Panc1 (cell line): ENCODE results near the gene DENND6A. TPM values are rescaled to one million over a fixed set of nuclear protein-coding genes. Genes with fewer than 3 reads are reported as not detected.
"Not testable (repeated sequence)": the region's sequence is repeated elsewhere in the genome, so short reads cannot be mapped to it uniquely, and the experiment has no call there.

ENCODE experiments used
- ATAC-seq: fragments of 200-7000 bp; cut with Tn5 transposase; 2 replicates; pipeline ENCODE4 v1.9.1; 2020; ENCODE audit warnings: mild to moderate bottlenecking, moderate library complexity
- BruUV-seq: library from RNA; stranded (reverse); fragments of 400-500 nt; replicated peaks from 2 replicates; lab custom pipeline; 2021; lab: Mats Ljungman, UMichigan
- CTCF ChIA-PET: fragments of 300-600 bp; sonication (Branson Sonifier 250); formaldehyde crosslinking; loops from one replicate; lab custom pipeline; 2022; ENCODE audit warnings: antibody characterized with exemption; lab: Charles Lee
- POLR2A ChIA-PET: fragments of 300-600 bp; sonication (Branson Sonifier 250); formaldehyde crosslinking; loops from one replicate; lab custom pipeline; 2022; ENCODE audit warnings: antibody characterized with exemption; lab: Charles Lee
- DNase-seq: peaks from one replicate; pipeline ENCODE4 v3.0.0-alpha.2; 2010; ENCODE audit warnings: low read depth, low spot score
- H3K27ac ChIP-seq: 2 replicates; pipeline ENCODE4 v1.5.1; 2011; ENCODE audit warnings: mild to moderate bottlenecking, low read length, inconsistent platforms
- H3K27me3 ChIP-seq: fragments of 200-500 bp; sonication (Bioruptor generic); 2 replicates; pipeline ENCODE4 v1.6.0; 2014; ENCODE audit warnings: low read length, inconsistent platforms; ENCODE audit not compliant: control insufficient read depth, insufficient read depth
- H3K36me3 ChIP-seq: fragments of 200-500 bp; sonication (Bioruptor generic); 2 replicates; pipeline ENCODE4 v1.5.1; 2014; ENCODE audit warnings: inconsistent platforms, mild to moderate bottlenecking, low read length, moderate library complexity; ENCODE audit not compliant: control insufficient read depth, insufficient read depth
- H3K4me1 ChIP-seq: 2 replicates; pipeline ENCODE4 v1.5.1; 2011; ENCODE audit warnings: inconsistent platforms, mild to moderate bottlenecking, low read length, moderate library complexity; ENCODE audit not compliant: control insufficient read depth, insufficient read depth
- H3K4me3 ChIP-seq, 2 experiments: 2 replicates each; pipeline ENCODE4 v1.5.1; 2011 to 2012; ENCODE audit warnings: low read depth in 2 of 2, low read length in 2 of 2, mild to moderate bottlenecking in 2 of 2, inconsistent platforms in 1 of 2, moderate library complexity in 1 of 2
- H3K9me3 ChIP-seq: fragments of 200-500 bp; sonication (Bioruptor generic); 2 replicates; pipeline ENCODE4 v1.5.1; 2014; ENCODE audit warnings: low read depth, mild to moderate bottlenecking, inconsistent platforms, low read length, moderate library complexity; ENCODE audit not compliant: control insufficient read depth, insufficient read depth
- CTCF ChIP-seq: fragments of 450-650 bp; IDR thresholded peaks from 2 replicates; pipeline ENCODE4 v1.5.1; 2017; ENCODE audit warnings: mild to moderate bottlenecking
- POLR2AphosphoS5 ChIP-seq: IDR thresholded peaks from 2 replicates; pipeline ENCODE4 v1.6.1; 2012; ENCODE audit warnings: mild to moderate bottlenecking, low read depth, low read length, moderate library complexity
- SIN3A ChIP-seq: IDR thresholded peaks from 2 replicates; pipeline ENCODE4 v1.6.1; 2012; ENCODE audit warnings: low read depth, mild to moderate bottlenecking, low read length, moderate library complexity, borderline replicate concordance; ENCODE audit not compliant: insufficient read depth
- TCF7L2 ChIP-seq: IDR thresholded peaks from 2 replicates; pipeline ENCODE4 v1.6.1; 2011; ENCODE audit warnings: mild to moderate bottlenecking, low read depth, low read length, inconsistent platforms
- in situ Hi-C: cut with HindIII; loops from 2 replicates; pipeline ENCODE4 v1.10.0; 2016; ENCODE audit warnings: low sequenced_read_pairs, low pct_unique_long_range_greater_than_20kb
- intact Hi-C: fragments of 100-400 bp; cut with micrococcal nuclease; formaldehyde crosslinking; loops from one replicate; pipeline ENCODE4 v1.10.0; 2022; ENCODE audit not compliant: unreplicated experiment
- total RNA-seq: library from RNA; stranded (reverse); gene quantifications from one replicate; pipeline ENCODE4 v1.2.1, GENCODE V29; 2021; ENCODE audit not compliant: unreplicated experiment
- TF ChIP-seq, protein P1 (sequence below), 2 experiments: IDR thresholded peaks; 2 replicates each; pipeline ENCODE4 v1.6.1; 2011 to 2012; ENCODE audit warnings: low read depth in 2 of 2, control low read depth in 1 of 2, low read length in 1 of 2, mild to moderate bottlenecking in 1 of 2, moderate library complexity in 1 of 2; ENCODE audit not compliant: insufficient read depth in 1 of 2

DENND6A gene
- total RNA-seq, 1 experiment from 2014 or later = 18.1 TPM

DNA sequence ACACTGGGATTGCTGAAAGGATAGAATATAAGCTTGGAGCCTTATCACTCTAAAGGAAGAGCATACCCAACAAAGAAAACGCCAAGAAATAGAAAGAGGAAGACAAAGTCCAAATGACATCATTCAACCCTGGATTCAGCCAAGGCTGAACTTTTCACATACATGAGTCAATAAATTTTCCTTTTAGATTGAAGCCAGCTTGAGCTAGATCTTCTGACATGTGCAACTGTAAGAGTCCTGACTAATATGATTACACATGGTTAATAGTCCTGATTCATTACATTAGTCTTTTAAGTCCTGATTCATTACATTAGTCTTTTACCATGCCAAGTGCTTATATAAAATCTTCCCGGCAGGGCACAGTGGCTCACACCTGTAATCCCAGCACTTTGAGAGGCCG lies 13.6 kb upstream of the DENND6A start:
- Histone ChIP-seq H3K27me3 (no peaks in the 10 kb centered on the region), H3K4me3 (no peak overlapping the region), H3K36me3 (no peaks in the 10 kb centered on the region), H3K4me1 (no peaks in the 10 kb centered on the region), H3K27ac (no peak overlapping the region), H3K9me3 (no peaks in the 10 kb centered on the region)
- ATAC-seq = no peak
- in situ Hi-C loops = no loop called here
- ChIA-PET POLR2A (no interaction called here), CTCF (no interaction called here)
- intact Hi-C loops = no loop called here
- TF ChIP-seq TCF7L2 (no peak), CTCF (no peak), POLR2AphosphoS5 (no peak), SIN3A (no peak)
- TF ChIP-seq, protein P1, sequence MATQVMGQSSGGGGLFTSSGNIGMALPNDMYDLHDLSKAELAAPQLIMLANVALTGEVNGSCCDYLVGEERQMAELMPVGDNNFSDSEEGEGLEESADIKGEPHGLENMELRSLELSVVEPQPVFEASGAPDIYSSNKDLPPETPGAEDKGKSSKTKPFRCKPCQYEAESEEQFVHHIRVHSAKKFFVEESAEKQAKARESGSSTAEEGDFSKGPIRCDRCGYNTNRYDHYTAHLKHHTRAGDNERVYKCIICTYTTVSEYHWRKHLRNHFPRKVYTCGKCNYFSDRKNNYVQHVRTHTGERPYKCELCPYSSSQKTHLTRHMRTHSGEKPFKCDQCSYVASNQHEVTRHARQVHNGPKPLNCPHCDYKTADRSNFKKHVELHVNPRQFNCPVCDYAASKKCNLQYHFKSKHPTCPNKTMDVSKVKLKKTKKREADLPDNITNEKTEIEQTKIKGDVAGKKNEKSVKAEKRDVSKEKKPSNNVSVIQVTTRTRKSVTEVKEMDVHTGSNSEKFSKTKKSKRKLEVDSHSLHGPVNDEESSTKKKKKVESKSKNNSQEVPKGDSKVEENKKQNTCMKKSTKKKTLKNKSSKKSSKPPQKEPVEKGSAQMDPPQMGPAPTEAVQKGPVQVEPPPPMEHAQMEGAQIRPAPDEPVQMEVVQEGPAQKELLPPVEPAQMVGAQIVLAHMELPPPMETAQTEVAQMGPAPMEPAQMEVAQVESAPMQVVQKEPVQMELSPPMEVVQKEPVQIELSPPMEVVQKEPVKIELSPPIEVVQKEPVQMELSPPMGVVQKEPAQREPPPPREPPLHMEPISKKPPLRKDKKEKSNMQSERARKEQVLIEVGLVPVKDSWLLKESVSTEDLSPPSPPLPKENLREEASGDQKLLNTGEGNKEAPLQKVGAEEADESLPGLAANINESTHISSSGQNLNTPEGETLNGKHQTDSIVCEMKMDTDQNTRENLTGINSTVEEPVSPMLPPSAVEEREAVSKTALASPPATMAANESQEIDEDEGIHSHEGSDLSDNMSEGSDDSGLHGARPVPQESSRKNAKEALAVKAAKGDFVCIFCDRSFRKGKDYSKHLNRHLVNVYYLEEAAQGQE (IDR thresholded peaks at IDR 0.05; ENCODE audit: insufficient read depth in 1 of 2, low read depth in 2 of 2, low read length in 1 of 2) = no peak
- BruUV-seq = no TSS peak
- no peak for DNase-seq

- intact Hi-C loops, H3K9me3 ChIP-seq, DNase-seq, H3K4me3 ChIP-seq, ATAC-seq, H3K27me3 ChIP-seq, H3K4me1 ChIP-seq, CTCF ChIA-PET, in situ Hi-C loops, BruUV-seq, H3K27ac ChIP-seq, POLR2A ChIA-PET, H3K36me3 ChIP-seq: not testable (repeated sequence)
Measured at GRCh38 chr3:57705351-57705750, 12.5 kb upstream of the DENND6A start.

DNA sequence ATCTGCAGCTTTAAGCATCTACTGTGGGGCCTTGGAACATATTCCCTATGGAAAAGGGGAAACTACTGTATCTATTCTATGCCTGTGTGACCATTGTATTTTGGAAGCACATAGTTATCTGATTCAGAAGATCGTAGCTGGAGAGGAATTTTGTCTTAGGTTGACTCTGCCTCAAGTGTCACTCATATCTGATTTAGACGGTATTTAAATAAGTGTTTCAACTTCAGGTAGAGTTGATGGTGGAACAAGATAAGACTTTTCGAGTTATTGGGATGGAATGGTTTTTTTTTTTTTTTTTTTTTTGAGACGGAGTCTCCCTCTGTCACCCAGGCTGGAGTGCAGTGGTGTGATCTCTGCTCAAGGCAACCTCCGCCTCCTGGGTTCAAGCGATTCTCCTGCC lies 8.9 kb upstream of the DENND6A start:
- no peak for TF ChIP-seq SIN3A
- TF ChIP-seq, protein P1 (IDR thresholded peaks at IDR 0.05; ENCODE audit: insufficient read depth in 1 of 2, low read depth in 2 of 2, low read length in 1 of 2) = no peak
- no peak for TF ChIP-seq POLR2AphosphoS5
- TF ChIP-seq CTCF = no peak
- TF ChIP-seq TCF7L2 = no peak
- CTCF ChIA-PET = interaction anchor here (0.6 kb wide), 1 partner anchor 10 kb away, joined by 5 read pairs; no protein-coding TSS in a partner anchor
- Histone ChIP-seq H3K27ac (no peak overlapping the region), H3K36me3 (no peaks in the 10 kb centered on the region), H3K27me3 (no peaks in the 10 kb centered on the region), H3K4me1 (no peaks in the 10 kb centered on the region), H3K9me3 (no peaks in the 10 kb centered on the region), H3K4me3 (no peak overlapping the region)
- DNase-seq = no peak
- POLR2A ChIA-PET = interaction anchor here (0.6 kb wide), 1 partner anchor 80 kb away, joined by 5 read pairs; no protein-coding TSS in a partner anchor
- BruUV-seq = no TSS peak
- ATAC-seq = no peak
- in situ Hi-C loops (no loop called here), intact Hi-C loops (no loop called here)
